K562 (cell line): ENCODE measurements around the gene HTRA3. TPM values are rescaled to one million over a fixed set of nuclear protein-coding genes. Genes with fewer than 3 reads are reported as not detected.

Source experiments
- ARHGAP35 ChIP-seq: fragments of 450-650 bp; IDR thresholded peaks from 2 replicates; pipeline ENCODE4 v1.6.1; 2018; ENCODE audit not compliant: partially characterized antibody
- BRD4 ChIP-seq: fragments of 200-600 bp; sonication (generic); IDR thresholded peaks from 2 replicates; pipeline ENCODE4 v1.6.1; 2017; ENCODE audit warnings: inconsistent platforms
- CHD2 ChIP-seq: IDR thresholded peaks from 2 replicates; pipeline ENCODE4 v1.6.1; 2011; ENCODE audit warnings: low read depth, low read length
- FOXA1 ChIP-seq: fragments of 450-650 bp; IDR thresholded peaks from 2 replicates; pipeline ENCODE4 v1.6.1; 2016; ENCODE audit warnings: mild to moderate bottlenecking, borderline replicate concordance
- MYBL2 ChIP-seq, 2 experiments: fragments of 450-650 bp in 1 of 2; sonication (generic) in 1 of 2; formaldehyde crosslinking in 1 of 2; IDR thresholded peaks; 2 replicates each; pipeline versions ENCODE4 v1.6.1 to v1.8.1; 2017 to 2022; ENCODE audit warnings: borderline replicate concordance in 1 of 2, inconsistent platforms in 1 of 2, low read depth in 1 of 2, mild to moderate bottlenecking in 1 of 2, missing genetic modification reagents in 1 of 2, moderate library complexity in 1 of 2
- MYC ChIP-seq, 2 experiments: fragments of 250-450 bp in 1 of 2; sonication (Bioruptor Pico) in 1 of 2; IDR thresholded peaks; 2 replicates each; pipeline versions ENCODE4 v1.5.1 to v1.6.1; 2012 to 2021; ENCODE audit warnings: low read depth in 2 of 2, borderline replicate concordance in 1 of 2, improper control_type of control experiment in 1 of 2, low read length in 1 of 2, mild to moderate bottlenecking in 1 of 2, moderate library complexity in 1 of 2
- TEAD4 ChIP-seq, 2 experiments: sonication (generic) in 1 of 2; formaldehyde crosslinking in 1 of 2; IDR thresholded peaks; 2 replicates each; pipeline versions ENCODE4 v1.6.1 to v1.8.0; 2012 to 2022; ENCODE audit warnings: borderline replicate concordance in 1 of 2, inconsistent platforms in 1 of 2, low read length in 1 of 2, mild to moderate bottlenecking in 1 of 2, missing genetic modification reagents in 1 of 2
- TOE1 ChIP-seq, 2 experiments: fragments of 450-650 bp in 1 of 2; sonication (generic) in 1 of 2; formaldehyde crosslinking in 1 of 2; IDR thresholded peaks; 2 replicates each; pipeline versions ENCODE4 v1.7.1 to v1.8.0; 2016 to 2022; ENCODE audit warnings: borderline replicate concordance in 2 of 2, mild to moderate bottlenecking in 2 of 2, antibody characterized with exemption in 1 of 2, inconsistent platforms in 1 of 2, low read depth in 1 of 2, missing genetic modification reagents in 1 of 2, moderate library complexity in 1 of 2
- ZFP36 ChIP-seq: fragments of 150-350 bp; IDR thresholded peaks from 2 replicates; pipeline ENCODE4 v1.6.1; 2018; ENCODE audit warnings: low read length, low read depth; ENCODE audit not compliant: partially characterized antibody
- ZFX ChIP-seq: sonication (generic); formaldehyde crosslinking; IDR thresholded peaks from 2 replicates; pipeline ENCODE4 v1.8.0; 2022; ENCODE audit warnings: mild to moderate bottlenecking, missing genetic modification reagents, moderate library complexity
- ZNF253 ChIP-seq: fragments of 250-450 bp; sonication (Bioruptor Pico); conservative IDR thresholded peaks from 2 replicates; pipeline ENCODE4 v1.6.1; 2021; ENCODE audit warnings: mild to moderate bottlenecking
- ZNF445 ChIP-seq: fragments of 250-450 bp; sonication (Bioruptor Pico); IDR thresholded peaks from 2 replicates; pipeline ENCODE4 v1.4.0; 2020; ENCODE audit warnings: low read depth, mild to moderate bottlenecking, moderate library complexity
- ZSCAN29 ChIP-seq: fragments of 450-650 bp; IDR thresholded peaks from 2 replicates; pipeline ENCODE4 v1.6.1; 2017
- ZZZ3 ChIP-seq: fragments of 450-650 bp; IDR thresholded peaks from 2 replicates; pipeline ENCODE4 v1.6.1; 2016; ENCODE audit warnings: antibody characterized with exemption, mild to moderate bottlenecking, moderate library complexity
- polyA plus RNA-seq, 8 experiments: library from polyadenylated mRNA; depleted of rRNA in 4 of 8; stranded (reverse) in 5 of 8; unstranded in 3 of 8; fragments of >200 nt; fragmentation: Nextera tagmentation in 2 of 8; fragmentation: Illumina TruSeq in 1 of 8; extraction: Ambion mirVana in 2 of 8; extraction: Trizol in 1 of 8; gene quantifications; 2 replicates each; pipeline versions ENCODE4 v1.2.1 to v1.2.3, GENCODE V29; 2011 to 2014; ENCODE audit warnings: inconsistent platforms in 1 of 8, missing spikeins in 1 of 8
- total RNA-seq, 7 experiments: library from RNA; depleted of rRNA in 6 of 7; stranded (reverse); fragments of >200 nt in 6 of 7; fragmentation: Illumina TruSeq in 2 of 7; extraction: Trizol in 2 of 7; gene quantifications; 2 replicates each; pipeline versions ENCODE4 v1.2.1 to v1.2.3, GENCODE V29; 2011 to 2021; ENCODE audit warnings: low replicate concordance in 1 of 7
- TF ChIP-seq, protein P1 (sequence below), 3 experiments: fragments of 200-800 bp in 1 of 3; fragments of 250-450 bp in 1 of 3; fragments of 450-650 bp in 1 of 3; sonication (Bioruptor Pico) in 1 of 3; sonication (Bioruptor generic) in 1 of 3; formaldehyde crosslinking in 1 of 3; IDR thresholded peaks; 2 replicates each; pipeline versions ENCODE4 v1.6.1 to v1.8.0; 2016 to 2022; ENCODE audit warnings: mild to moderate bottlenecking in 2 of 3, missing genetic modification characterization in 2 of 3, missing compliant biosample characterization in 1 of 3, moderate library complexity in 1 of 3
- TF ChIP-seq, protein P2 (sequence below): sonication (generic); formaldehyde crosslinking; IDR thresholded peaks from 2 replicates; pipeline ENCODE4 v1.8.0; 2022; ENCODE audit warnings: missing genetic modification reagents, mild to moderate bottlenecking, borderline replicate concordance
- TF ChIP-seq, protein P3 (sequence below): conservative IDR thresholded peaks from 2 replicates; pipeline ENCODE4 v1.6.1; 2011; ENCODE audit warnings: low read depth, mild to moderate bottlenecking, low read length; ENCODE audit not compliant: control insufficient read depth

Gene HTRA3
- total and polyA plus RNA-seq, 9 of the 15 experiments (the other 6 are each of a cell fraction or from before 2014, with no cell fraction given), result 0.04 TPM; not detected in 8

DNA sequence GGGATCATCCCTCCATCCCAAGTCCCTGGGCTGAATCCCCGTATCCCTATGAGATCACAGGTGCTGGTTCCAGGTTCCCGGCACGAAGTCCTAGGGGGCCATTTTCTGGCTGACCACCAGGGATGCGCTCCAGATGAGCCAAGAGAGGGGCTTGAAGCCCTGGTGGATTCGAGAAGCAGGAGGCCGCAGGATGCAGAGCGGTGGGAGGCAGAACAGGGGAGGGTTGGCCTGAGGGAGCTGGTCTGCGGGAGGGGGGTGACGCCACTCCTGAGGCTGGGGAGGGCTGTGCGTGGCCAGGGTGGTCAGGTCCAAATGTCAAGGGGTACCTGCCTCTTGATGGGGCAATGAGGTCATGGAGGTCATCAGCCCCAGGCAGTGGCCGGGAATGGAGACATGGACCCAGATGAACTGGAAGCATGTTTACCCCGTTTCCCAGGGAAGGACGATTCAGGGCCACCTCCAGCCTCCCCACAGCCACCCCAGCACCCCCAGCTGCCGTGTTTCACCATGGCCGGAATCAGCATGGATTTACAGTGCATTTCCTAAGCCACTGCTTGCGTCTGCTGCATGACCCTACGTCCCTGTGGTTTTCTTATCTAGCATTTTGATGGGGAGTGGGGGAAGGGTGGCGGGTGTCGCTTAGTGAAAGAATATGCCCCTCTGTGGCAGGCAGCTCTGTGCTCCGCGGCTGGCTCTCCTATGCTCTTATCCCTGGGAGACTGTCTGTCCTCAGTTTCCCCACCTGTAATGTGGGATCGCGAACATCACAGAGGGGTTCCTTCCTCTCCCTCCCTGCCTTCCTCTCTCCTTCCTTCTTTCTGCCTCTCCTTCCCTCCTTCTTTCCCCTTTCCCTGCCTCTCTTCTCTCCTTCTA is 17.0 kb upstream of the HTRA3 start (continued):
- TF ChIP-seq, protein P1, sequence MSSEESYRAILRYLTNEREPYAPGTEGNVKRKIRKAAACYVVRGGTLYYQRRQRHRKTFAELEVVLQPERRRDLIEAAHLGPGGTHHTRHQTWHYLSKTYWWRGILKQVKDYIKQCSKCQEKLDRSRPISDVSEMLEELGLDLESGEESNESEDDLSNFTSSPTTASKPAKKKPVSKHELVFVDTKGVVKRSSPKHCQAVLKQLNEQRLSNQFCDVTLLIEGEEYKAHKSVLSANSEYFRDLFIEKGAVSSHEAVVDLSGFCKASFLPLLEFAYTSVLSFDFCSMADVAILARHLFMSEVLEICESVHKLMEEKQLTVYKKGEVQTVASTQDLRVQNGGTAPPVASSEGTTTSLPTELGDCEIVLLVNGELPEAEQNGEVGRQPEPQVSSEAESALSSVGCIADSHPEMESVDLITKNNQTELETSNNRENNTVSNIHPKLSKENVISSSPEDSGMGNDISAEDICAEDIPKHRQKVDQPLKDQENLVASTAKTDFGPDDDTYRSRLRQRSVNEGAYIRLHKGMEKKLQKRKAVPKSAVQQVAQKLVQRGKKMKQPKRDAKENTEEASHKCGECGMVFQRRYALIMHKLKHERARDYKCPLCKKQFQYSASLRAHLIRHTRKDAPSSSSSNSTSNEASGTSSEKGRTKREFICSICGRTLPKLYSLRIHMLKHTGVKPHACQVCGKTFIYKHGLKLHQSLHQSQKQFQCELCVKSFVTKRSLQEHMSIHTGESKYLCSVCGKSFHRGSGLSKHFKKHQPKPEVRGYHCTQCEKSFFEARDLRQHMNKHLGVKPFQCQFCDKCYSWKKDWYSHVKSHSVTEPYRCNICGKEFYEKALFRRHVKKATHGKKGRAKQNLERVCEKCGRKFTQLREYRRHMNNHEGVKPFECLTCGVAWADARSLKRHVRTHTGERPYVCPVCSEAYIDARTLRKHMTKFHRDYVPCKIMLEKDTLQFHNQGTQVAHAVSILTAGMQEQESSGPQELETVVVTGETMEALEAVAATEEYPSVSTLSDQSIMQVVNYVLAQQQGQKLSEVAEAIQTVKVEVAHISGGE (CRISPR knock-in tag; IDR thresholded peaks at IDR 0.05), result no peak
- TF ChIP-seq ZNF445, result no peak
- no peak for TF ChIP-seq ZZZ3
- TF ChIP-seq ARHGAP35, result no peak
- no peak for TF ChIP-seq MYBL2 (IDR thresholded peaks at IDR 0.05; ENCODE audit: low read depth)
- no peak for TF ChIP-seq MYBL2 (CRISPR knock-in tag; IDR thresholded peaks at IDR 0.05; ENCODE audit: borderline replicate concordance)
- no peak for TF ChIP-seq BRD4
- 0 out of 2 replicates have a peak, but pooled peaks have one; percentile 10 for TF ChIP-seq MYC (IDR thresholded peaks at IDR 0.05; ENCODE audit: low read depth, low read length)
- no peak for TF ChIP-seq MYC (CRISPR knock-in tag; IDR thresholded peaks at IDR 0.05; ENCODE audit: borderline replicate concordance, low read depth)
- peak; percentile 61; the same call in 1 of the 2 replicates for TF ChIP-seq TOE1 (IDR thresholded peaks at IDR 0.05; ENCODE audit: borderline replicate concordance)
- TF ChIP-seq TOE1 (CRISPR knock-in tag; IDR thresholded peaks at IDR 0.05; ENCODE audit: borderline replicate concordance, low read depth), result no peak
- TF ChIP-seq ZSCAN29, result no peak
- no peak for TF ChIP-seq ZFP36
- TF ChIP-seq, protein P2, sequence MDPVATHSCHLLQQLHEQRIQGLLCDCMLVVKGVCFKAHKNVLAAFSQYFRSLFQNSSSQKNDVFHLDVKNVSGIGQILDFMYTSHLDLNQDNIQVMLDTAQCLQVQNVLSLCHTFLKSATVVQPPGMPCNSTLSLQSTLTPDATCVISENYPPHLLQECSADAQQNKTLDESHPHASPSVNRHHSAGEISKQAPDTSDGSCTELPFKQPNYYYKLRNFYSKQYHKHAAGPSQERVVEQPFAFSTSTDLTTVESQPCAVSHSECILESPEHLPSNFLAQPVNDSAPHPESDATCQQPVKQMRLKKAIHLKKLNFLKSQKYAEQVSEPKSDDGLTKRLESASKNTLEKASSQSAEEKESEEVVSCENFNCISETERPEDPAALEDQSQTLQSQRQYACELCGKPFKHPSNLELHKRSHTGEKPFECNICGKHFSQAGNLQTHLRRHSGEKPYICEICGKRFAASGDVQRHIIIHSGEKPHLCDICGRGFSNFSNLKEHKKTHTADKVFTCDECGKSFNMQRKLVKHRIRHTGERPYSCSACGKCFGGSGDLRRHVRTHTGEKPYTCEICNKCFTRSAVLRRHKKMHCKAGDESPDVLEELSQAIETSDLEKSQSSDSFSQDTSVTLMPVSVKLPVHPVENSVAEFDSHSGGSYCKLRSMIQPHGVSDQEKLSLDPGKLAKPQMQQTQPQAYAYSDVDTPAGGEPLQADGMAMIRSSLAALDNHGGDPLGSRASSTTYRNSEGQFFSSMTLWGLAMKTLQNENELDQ (CRISPR knock-in tag), result no peak
- TF ChIP-seq FOXA1, result no peak
- TF ChIP-seq, protein P3, sequence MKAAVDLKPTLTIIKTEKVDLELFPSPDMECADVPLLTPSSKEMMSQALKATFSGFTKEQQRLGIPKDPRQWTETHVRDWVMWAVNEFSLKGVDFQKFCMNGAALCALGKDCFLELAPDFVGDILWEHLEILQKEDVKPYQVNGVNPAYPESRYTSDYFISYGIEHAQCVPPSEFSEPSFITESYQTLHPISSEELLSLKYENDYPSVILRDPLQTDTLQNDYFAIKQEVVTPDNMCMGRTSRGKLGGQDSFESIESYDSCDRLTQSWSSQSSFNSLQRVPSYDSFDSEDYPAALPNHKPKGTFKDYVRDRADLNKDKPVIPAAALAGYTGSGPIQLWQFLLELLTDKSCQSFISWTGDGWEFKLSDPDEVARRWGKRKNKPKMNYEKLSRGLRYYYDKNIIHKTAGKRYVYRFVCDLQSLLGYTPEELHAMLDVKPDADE, result no peak
- TF ChIP-seq CHD2, result no peak
- TF ChIP-seq ZNF253 (CRISPR knock-in tag), result no peak
- no peak for TF ChIP-seq ZFX (CRISPR knock-in tag)
- peak; percentile 89 for TF ChIP-seq TEAD4 (IDR thresholded peaks at IDR 0.05; ENCODE audit: low read length)
- no peak for TF ChIP-seq TEAD4 (CRISPR knock-in tag; IDR thresholded peaks at IDR 0.05; ENCODE audit: borderline replicate concordance)
